Measurements from ENCODE around the gene ZSWIM3.

DNA sequence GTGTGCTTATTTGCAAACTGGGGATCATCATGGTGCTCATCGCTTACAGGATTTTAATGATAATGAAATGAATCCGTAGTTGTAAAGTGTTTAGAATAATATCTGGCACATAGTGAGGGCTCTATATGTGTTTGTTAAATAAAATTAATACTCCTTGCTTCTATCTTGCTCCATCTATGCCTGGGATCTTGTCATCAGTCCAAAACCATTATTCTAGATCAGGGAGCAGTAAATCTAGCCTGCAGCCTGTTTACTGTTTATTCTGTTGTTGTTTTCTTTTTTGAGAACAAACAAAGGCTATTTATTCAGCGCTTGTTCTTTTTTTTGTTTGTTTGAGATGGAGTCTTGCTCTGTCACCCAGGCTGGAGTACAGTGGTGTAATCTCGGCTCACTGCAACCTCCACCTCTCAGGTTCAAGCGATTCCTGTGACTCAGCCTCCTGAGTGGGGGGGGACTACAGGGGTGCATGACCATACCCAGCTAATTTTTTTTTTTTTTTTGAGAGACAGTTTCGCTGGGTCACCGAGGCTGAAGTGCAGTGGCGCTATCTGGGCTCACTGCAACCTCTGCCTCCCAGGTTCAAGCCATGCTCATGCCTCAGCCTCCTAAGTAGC, 8.3 kb upstream of the ZSWIM3 start:
- TF ChIP-seq CTCF (IDR thresholded peaks at IDR 0.05) (no peak), POLR2A (IDR thresholded peaks at IDR 0.05) (no peak)
